Bronchial epithelial cell (primary cell): ENCODE data around the gene MAGEF1. TPM values are rescaled to one million over a fixed set of nuclear protein-coding genes. Genes with fewer than 3 reads are reported as not detected.
A peak's percentile ranks its signal among the peaks of the same experiment; 100 is the strongest.

ENCODE experiments used
- DNase-seq: peaks from one replicate; pipeline ENCODE4 v3.0.0-alpha.2; 2010; ENCODE audit warnings: low read depth
- FAIRE-seq: peaks from 2 replicates; lab custom pipeline; 2011; peaks lifted over from hg19 to GRCh38; lab: Jason Lieb, UNC
- H3K27me3 ChIP-seq: 2 replicates; pipeline ENCODE4 v1.5.1; 2011; ENCODE audit warnings: low read length; ENCODE audit not compliant: control insufficient read depth, insufficient read depth
- H3K36me3 ChIP-seq: 2 replicates; pipeline ENCODE4 v1.5.1; 2011; ENCODE audit warnings: low read length; ENCODE audit not compliant: control insufficient read depth, insufficient read depth
- H3K4me3 ChIP-seq: 2 replicates; pipeline ENCODE4 v1.5.1; 2011; ENCODE audit warnings: mild to moderate bottlenecking, low read depth, low read length, control low read depth
- total RNA-seq: library from RNA; depleted of rRNA; stranded (reverse); fragments of >200 nt; gene quantifications from 2 replicates; pipeline ENCODE4 v1.2.1, GENCODE V29; 2014
- TF ChIP-seq, protein P1 (sequence below): IDR thresholded peaks from 2 replicates; pipeline ENCODE4 v1.5.1; 2011; ENCODE audit warnings: mild to moderate bottlenecking, moderate library complexity, low read length, control low read depth, inconsistent platforms; ENCODE audit not compliant: insufficient read depth, severe bottlenecking

The MAGEF1 gene
- total RNA-seq, 1 donor from 2014 or later, result 14.2 TPM

DNA sequence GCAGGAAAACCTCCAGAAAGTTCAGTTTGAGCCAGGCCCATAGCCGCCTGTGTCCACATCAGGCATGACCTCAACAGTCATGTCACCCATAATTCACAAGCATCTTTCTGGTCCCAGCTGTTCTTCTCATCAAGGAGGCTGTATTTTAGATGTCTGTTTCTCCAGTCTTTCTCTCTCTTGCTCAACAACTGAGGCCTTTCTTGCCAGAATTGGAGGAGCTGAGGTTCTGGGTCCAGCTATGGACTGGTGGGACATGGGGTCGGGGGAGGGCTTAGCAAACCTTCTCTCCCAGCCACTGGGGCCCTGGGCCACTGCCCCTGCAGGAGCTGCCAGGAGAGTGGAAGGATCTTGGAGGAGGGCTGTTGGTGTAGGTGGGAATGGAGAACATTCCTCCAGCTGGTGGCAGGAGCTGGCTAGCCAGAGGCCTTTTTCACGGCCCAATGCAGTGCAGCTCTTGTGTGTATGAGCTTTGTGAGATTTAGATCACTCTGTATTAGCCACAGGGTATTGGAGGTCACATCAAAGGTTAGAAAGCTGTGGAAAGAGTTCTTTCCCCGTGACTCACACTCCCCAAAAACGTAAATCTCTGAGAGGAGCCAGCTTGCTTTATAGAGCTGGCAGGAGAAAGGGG is 23.5 kb downstream of the MAGEF1 start:
- peak; percentile 84 for FAIRE-seq
- H3K4me3 ChIP-seq, result no peak overlapping the region
- peaks cover 6% of the 10 kb centered on the region for H3K27me3 ChIP-seq
- TF ChIP-seq, protein P1, sequence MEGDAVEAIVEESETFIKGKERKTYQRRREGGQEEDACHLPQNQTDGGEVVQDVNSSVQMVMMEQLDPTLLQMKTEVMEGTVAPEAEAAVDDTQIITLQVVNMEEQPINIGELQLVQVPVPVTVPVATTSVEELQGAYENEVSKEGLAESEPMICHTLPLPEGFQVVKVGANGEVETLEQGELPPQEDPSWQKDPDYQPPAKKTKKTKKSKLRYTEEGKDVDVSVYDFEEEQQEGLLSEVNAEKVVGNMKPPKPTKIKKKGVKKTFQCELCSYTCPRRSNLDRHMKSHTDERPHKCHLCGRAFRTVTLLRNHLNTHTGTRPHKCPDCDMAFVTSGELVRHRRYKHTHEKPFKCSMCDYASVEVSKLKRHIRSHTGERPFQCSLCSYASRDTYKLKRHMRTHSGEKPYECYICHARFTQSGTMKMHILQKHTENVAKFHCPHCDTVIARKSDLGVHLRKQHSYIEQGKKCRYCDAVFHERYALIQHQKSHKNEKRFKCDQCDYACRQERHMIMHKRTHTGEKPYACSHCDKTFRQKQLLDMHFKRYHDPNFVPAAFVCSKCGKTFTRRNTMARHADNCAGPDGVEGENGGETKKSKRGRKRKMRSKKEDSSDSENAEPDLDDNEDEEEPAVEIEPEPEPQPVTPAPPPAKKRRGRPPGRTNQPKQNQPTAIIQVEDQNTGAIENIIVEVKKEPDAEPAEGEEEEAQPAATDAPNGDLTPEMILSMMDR, result no peak
- no peaks in the 10 kb centered on the region for H3K36me3 ChIP-seq
- DNase-seq, result no peak

DNA sequence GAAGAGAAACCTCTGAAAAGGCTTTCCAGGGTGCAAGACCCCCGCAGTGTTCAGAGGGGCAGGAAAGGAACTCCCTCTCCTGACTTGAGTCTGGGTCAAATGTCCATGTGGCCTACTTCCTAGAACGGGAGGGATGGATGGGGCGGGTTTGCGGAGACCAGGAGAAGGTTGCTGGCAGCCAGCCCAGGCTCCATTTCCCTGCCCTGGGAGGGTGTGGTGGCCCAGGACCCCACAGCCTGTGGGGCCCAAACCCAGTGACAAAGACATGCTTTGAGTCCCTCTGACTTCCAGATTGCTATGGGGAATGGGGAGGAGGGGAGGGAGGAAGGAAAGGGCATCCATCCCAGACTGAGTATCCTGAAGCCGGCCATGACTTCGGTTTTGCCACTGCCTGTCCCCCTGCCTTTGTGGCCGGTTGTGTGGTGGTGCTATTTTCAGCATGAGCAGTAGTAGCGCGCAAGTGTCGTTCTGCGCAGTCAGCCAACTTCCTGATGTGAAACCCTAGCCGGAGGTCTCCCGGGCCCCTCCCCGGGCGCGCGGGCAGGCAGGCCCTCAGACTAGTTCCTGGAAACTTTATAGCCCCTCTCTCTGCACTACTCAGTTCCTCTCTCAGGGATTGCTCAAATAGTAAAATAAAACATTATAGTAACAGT is 24.4 kb downstream of the MAGEF1 start:
- Histone ChIP-seq H3K4me3 (no peak overlapping the region), H3K27me3 (peaks cover 6% of the 10 kb centered on the region), H3K36me3 (no peaks in the 10 kb centered on the region)
- no peak for DNase-seq
- peak; percentile 28 for FAIRE-seq
- TF ChIP-seq, protein P1, result no peak

DNA sequence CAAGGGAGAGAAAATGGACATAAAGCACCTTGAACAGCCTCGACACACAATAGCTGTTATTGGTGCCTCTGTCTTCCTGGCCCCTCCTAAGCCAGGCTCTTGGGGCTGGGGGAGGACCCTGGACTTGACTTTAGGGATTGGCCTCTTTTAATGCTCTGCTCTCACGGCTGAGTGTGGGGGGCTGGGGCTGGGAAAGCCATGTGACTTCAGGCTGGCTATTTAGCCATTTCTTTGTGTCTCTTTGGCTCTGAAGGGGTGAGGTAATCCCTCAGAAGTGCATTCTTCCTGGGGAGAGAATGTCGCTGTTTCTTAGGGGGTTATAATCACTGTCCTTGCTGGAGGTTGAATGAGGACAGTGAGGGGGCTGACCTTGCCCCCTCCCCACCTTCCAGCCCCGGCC is 26.2 kb downstream of the MAGEF1 start:
- FAIRE-seq, result no peak
- H3K4me3 ChIP-seq, result no peak overlapping the region

DNA sequence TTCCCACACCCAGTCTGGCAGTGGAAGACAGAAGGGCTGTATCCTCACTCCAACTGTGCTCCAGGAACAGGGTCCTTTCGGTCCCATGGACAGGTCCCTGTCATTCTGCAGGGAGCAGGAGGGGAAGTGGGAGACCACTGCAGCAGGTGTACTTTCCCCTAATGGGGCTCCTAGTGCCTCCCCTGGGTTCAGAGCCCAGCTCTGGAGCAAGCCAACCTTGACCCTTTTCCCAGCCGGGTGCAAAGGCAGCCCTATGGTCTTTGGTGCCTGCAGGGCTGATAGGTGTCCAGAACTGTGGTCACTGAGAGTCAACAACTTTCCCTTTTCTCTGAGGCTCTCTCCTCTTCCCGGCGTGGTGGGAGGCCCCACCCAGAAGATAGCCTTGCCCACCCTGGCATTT is 26.8 kb downstream of the MAGEF1 start:
- DNase-seq (no peak), FAIRE-seq (no peak)
- Histone ChIP-seq H3K4me3 (no peak overlapping the region), H3K27me3 (no peaks in the 10 kb centered on the region), H3K36me3 (no peaks in the 10 kb centered on the region)
- TF ChIP-seq, protein P1, result no peak

More for the DNA sequence above, 26.2 kb downstream of the MAGEF1 start:
- TF ChIP-seq, protein P1, result no peak
- H3K36me3 ChIP-seq, result no peaks in the 10 kb centered on the region
- H3K27me3 ChIP-seq, result peaks cover 2% of the 10 kb centered on the region
- DNase-seq, result no peak

DNA sequence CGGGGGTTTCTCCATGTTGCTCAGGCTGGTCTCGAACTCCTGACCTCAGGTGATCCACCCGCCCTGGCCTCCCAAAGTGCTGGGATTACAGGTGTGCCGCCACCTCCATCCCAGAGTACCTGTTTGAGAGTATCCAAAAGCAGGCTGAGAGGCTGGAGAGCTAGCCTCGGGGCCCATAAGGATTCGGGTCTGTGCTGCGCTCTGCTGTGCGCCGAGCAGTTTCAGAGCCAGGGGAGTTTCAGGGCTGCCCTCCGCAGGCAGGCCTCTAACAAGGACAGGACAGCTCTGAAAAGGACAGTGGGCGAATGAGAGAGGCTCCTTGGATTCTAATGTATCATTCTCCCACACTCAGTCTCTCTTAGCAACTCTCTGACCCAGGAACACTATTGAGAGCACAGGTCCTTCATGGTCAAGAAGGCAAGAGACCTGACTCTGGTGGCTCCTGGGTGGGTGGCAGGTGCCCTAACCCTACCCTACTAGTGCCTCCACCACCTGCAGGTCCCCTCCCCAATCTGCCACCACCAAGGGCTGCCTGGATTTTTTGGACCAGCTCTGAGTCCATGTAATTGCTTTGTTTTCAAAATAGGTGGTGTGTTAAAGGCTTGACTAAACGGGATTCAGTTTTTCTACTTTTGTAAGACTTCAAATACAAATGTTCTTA is 27.8 kb downstream of the MAGEF1 start:
- DNase-seq, result no peak
- no peak for FAIRE-seq
- H3K27me3 ChIP-seq, result no peaks in the 10 kb centered on the region
- TF ChIP-seq, protein P1, result no peak
- H3K36me3 ChIP-seq, result no peaks in the 10 kb centered on the region
- H3K4me3 ChIP-seq, result no peak overlapping the region
